ENCODE results near the gene STK17B.

The STK17B gene

DNA sequence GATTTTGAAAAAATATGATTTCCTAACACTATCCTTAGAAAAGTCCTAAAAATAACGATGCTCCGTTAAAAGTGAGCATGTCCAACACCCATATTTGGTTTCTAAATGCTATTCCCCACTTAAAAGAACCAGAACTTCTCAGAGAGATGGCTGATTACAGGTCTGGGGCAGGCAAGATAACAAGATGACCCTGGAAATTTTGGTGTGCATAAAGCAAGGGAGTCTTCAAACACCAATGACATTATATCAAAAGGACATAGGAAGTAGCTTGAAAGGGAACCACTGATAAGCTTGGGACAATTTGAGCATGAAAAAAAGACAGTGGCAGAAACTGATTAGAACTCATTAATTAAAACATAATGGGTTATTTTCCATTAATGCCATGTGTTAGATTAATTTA lies 17.9 kb downstream of the STK17B start:
- no CpG with 5 or more reads among the region's 2 CpGs for WGBS, 2 donors (ENCODE audit: extremely low coverage in 2 of 2, insufficient read length in 2 of 2, insufficient replicate concordance in 1 of 2)
- Histone ChIP-seq H3K9ac (ENCODE audit: low read depth, low read length, poor library complexity) (no peak overlapping the region), H3K79me1 (ENCODE audit: low read depth, low read length) (no peaks in the 10 kb centered on the region), H3K18ac (ENCODE audit: low read length) (no peak overlapping the region), H3K23ac (ENCODE audit: low read depth, low read length, poor library complexity) (no peak overlapping the region), H3K4me3 (ENCODE audit: low read length in 2 of 2) (no peak overlapping the region), H2BK120ac (ENCODE audit: low read depth, low read length) (no peak overlapping the region), H2BK12ac (ENCODE audit: low read length) (no peak overlapping the region), H2AFZ (ENCODE audit: low read length) (no peak overlapping the region), H2AK5ac (ENCODE audit: low read depth, low read length) (no peak overlapping the region), H3K4ac (ENCODE audit: low read length) (no peak overlapping the region), H3K14ac (ENCODE audit: low read length) (no peak overlapping the region), H3K4me2 (ENCODE audit: insufficient read depth, low read length, poor library complexity, severe bottlenecking) (no peak overlapping the region), H4K8ac (ENCODE audit: low read depth, low read length) (no peak overlapping the region), H3K9me3 (replicated peaks in 1 of 2; ENCODE audit: control insufficient read depth in 2 of 2, insufficient read depth in 1 of 2, low read depth in 1 of 2, low read length in 2 of 2) (no peaks in the 10 kb centered on the region), H3K36me3 (replicated peaks in 1 of 2; ENCODE audit: control insufficient read depth in 2 of 2, insufficient read depth in 2 of 2, low read length in 2 of 2) (peaks cover 0 to 41% of the 10 kb centered on the region in 2 donors), H3K27me3 (ENCODE audit: control insufficient read depth in 3 of 3, insufficient read depth in 3 of 3, low read depth in 1 of 3, low read length in 3 of 3) (no peaks in the 10 kb centered on the region), H3K4me1 (ENCODE audit: control insufficient read depth in 2 of 2, insufficient read depth in 1 of 2, low read depth in 1 of 2, low read length in 2 of 2) (no peaks in the 10 kb centered on the region), H4K91ac (ENCODE audit: low read depth, low read length, poor library complexity) (no peak overlapping the region), H2BK5ac (ENCODE audit: low read length) (no peak overlapping the region), H2BK15ac (ENCODE audit: low read length) (no peak overlapping the region), H3K27ac (replicated peaks; ENCODE audit: low read length) (no peak overlapping the region)
- no peak for DNase-seq (ENCODE audit: low spot score)

DNA sequence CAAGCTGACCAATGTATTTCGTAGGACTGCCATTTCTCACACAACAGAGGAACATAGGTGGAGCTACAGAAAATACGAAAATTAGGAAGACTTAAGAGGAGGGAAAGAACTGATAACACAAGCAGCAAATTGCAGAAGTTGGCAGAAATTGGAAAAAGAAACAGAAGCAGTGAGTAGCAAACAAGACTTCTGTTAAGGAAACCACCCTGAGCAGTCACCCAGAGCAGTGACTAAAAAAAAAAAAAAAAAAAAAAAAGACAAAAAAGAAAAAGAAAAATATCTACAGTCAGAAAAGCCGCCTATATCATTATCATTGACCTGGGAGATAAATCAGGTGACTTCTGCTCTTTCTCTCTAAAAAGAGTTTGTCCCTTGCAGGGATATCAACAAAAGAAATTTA lies 21.4 kb downstream of the STK17B start:
- no peak overlapping the region for H3K4ac ChIP-seq (ENCODE audit: low read length)
- H3K14ac ChIP-seq (ENCODE audit: low read length), result no peak overlapping the region
- H3K9me3 ChIP-seq (replicated peaks in 1 of 2; ENCODE audit: control insufficient read depth in 2 of 2, insufficient read depth in 1 of 2, low read depth in 1 of 2, low read length in 2 of 2), result no peaks in the 10 kb centered on the region
- no peak for DNase-seq (ENCODE audit: low spot score)
- peaks cover 2 to 39% of the 10 kb centered on the region in 2 donors for H3K36me3 ChIP-seq (replicated peaks in 1 of 2; ENCODE audit: control insufficient read depth in 2 of 2, insufficient read depth in 2 of 2, low read length in 2 of 2)
- H2BK15ac ChIP-seq (ENCODE audit: low read length), result no peak overlapping the region
- no peak overlapping the region for H2BK5ac ChIP-seq (ENCODE audit: low read length)
- H2BK120ac ChIP-seq (ENCODE audit: low read depth, low read length), result no peak overlapping the region
- H2BK12ac ChIP-seq (ENCODE audit: low read length), result no peak overlapping the region
- no CpG with 5 or more reads among the region's 3 CpGs for WGBS, 2 donors (ENCODE audit: extremely low coverage in 2 of 2, insufficient read length in 2 of 2, insufficient replicate concordance in 1 of 2)
- no peaks in the 10 kb centered on the region for H3K4me1 ChIP-seq (ENCODE audit: control insufficient read depth in 2 of 2, insufficient read depth in 1 of 2, low read depth in 1 of 2, low read length in 2 of 2)
- H3K23ac ChIP-seq (ENCODE audit: low read depth, low read length, poor library complexity), result no peak overlapping the region
- H4K91ac ChIP-seq (ENCODE audit: low read depth, low read length, poor library complexity), result no peak overlapping the region
- no peak overlapping the region for H3K27ac ChIP-seq (replicated peaks; ENCODE audit: low read length)
- H3K4me2 ChIP-seq (ENCODE audit: insufficient read depth, low read length, poor library complexity, severe bottlenecking), result no peak overlapping the region
- H3K9ac ChIP-seq (ENCODE audit: low read depth, low read length, poor library complexity), result no peak overlapping the region
- no peak overlapping the region for H3K18ac ChIP-seq (ENCODE audit: low read length)
- no peak overlapping the region for H2AK5ac ChIP-seq (ENCODE audit: low read depth, low read length)
- H2AFZ ChIP-seq (ENCODE audit: low read length), result no peak overlapping the region
- H3K4me3 ChIP-seq (ENCODE audit: low read length in 2 of 2), result no peak overlapping the region
- H4K8ac ChIP-seq (ENCODE audit: low read depth, low read length), result no peak overlapping the region
- no peaks in the 10 kb centered on the region for H3K79me1 ChIP-seq (ENCODE audit: low read depth, low read length)
- no peaks in the 10 kb centered on the region for H3K27me3 ChIP-seq (ENCODE audit: control insufficient read depth in 3 of 3, insufficient read depth in 3 of 3, low read depth in 1 of 3, low read length in 3 of 3)

DNA sequence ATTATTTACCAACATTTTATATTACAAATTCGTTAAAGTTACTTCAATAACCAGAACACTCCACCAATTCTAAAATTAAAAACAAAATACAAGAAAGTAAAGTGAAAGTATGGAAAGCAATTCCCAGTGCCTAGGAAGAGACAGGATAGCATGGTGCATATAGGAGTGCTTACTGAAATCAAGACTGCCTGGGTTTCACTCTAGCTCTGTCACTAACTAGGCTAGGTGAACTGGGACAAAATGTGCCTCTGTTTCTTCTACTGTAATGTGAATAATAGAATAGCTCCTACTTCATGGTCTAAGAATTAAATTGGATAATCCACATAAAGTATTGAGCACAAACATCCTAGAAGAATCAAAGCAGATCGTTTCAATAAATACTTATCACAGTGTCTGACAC lies 22.6 kb downstream of the STK17B start:
- no peak overlapping the region for H3K23ac ChIP-seq (ENCODE audit: low read depth, low read length, poor library complexity)
- H3K4ac ChIP-seq (ENCODE audit: low read length), result no peak overlapping the region
- WGBS, 2 donors (ENCODE audit: extremely low coverage in 2 of 2, insufficient read length in 2 of 2, insufficient replicate concordance in 1 of 2), result 100% methylated on average over 1 of the region's 2 CpGs; no CpG with 5 or more reads in 1 of the 2 donors
- H3K4me1 ChIP-seq (ENCODE audit: control insufficient read depth in 2 of 2, insufficient read depth in 1 of 2, low read depth in 1 of 2, low read length in 2 of 2), result no peaks in the 10 kb centered on the region
- H4K91ac ChIP-seq (ENCODE audit: low read depth, low read length, poor library complexity), result no peak overlapping the region
- no peak overlapping the region for H2BK12ac ChIP-seq (ENCODE audit: low read length)
- H3K27me3 ChIP-seq (ENCODE audit: control insufficient read depth in 3 of 3, insufficient read depth in 3 of 3, low read depth in 1 of 3, low read length in 3 of 3), result no peaks in the 10 kb centered on the region
- no peaks in the 10 kb centered on the region for H3K9me3 ChIP-seq (replicated peaks in 1 of 2; ENCODE audit: control insufficient read depth in 2 of 2, insufficient read depth in 1 of 2, low read depth in 1 of 2, low read length in 2 of 2)
- H3K79me1 ChIP-seq (ENCODE audit: low read depth, low read length), result no peaks in the 10 kb centered on the region
- H2BK5ac ChIP-seq (ENCODE audit: low read length), result no peak overlapping the region
- no peak overlapping the region for H3K9ac ChIP-seq (ENCODE audit: low read depth, low read length, poor library complexity)
- no peak overlapping the region for H3K4me3 ChIP-seq (ENCODE audit: low read length in 2 of 2)
- H2BK120ac ChIP-seq (ENCODE audit: low read depth, low read length), result no peak overlapping the region
- H3K14ac ChIP-seq (ENCODE audit: low read length), result no peak overlapping the region
- no peak overlapping the region for H3K27ac ChIP-seq (replicated peaks; ENCODE audit: low read length)
- no peak overlapping the region for H3K4me2 ChIP-seq (ENCODE audit: insufficient read depth, low read length, poor library complexity, severe bottlenecking)
- no peak overlapping the region for H2BK15ac ChIP-seq (ENCODE audit: low read length)
- DNase-seq (ENCODE audit: low spot score), result no peak
- no peak overlapping the region for H4K8ac ChIP-seq (ENCODE audit: low read depth, low read length)
- peaks cover 2 to 29% of the 10 kb centered on the region in 2 donors for H3K36me3 ChIP-seq (replicated peaks in 1 of 2; ENCODE audit: control insufficient read depth in 2 of 2, insufficient read depth in 2 of 2, low read length in 2 of 2)
- no peak overlapping the region for H2AK5ac ChIP-seq (ENCODE audit: low read depth, low read length)
- H3K18ac ChIP-seq (ENCODE audit: low read length), result no peak overlapping the region
- no peak overlapping the region for H2AFZ ChIP-seq (ENCODE audit: low read length)

DNA sequence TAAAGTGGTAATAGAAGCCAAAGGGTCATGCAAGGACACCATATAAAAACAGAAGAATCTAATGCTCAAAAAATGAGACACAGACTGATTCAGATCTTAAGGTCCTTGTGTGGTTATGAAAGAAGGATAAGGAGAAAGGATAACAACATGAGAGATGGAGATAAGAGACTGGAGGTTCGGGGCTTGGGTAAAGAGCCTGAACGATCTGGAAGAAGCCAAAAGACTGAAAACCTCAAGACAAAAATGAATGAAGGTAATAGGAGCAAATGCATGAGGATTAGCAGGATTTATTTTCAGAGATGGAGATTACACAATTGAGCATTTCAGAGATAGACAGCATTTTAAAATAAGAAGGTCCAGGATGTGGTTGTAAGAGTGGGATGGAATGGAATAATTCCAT lies 26.1 kb downstream of the STK17B start:
- no peaks in the 10 kb centered on the region for H3K79me1 ChIP-seq (ENCODE audit: low read depth, low read length)
- H2AK5ac ChIP-seq (ENCODE audit: low read depth, low read length), result no peak overlapping the region
- H3K18ac ChIP-seq (ENCODE audit: low read length), result no peak overlapping the region
- no peak overlapping the region for H3K9ac ChIP-seq (ENCODE audit: low read depth, low read length, poor library complexity)
- H3K4me2 ChIP-seq (ENCODE audit: insufficient read depth, low read length, poor library complexity, severe bottlenecking), result no peak overlapping the region
- H2BK15ac ChIP-seq (ENCODE audit: low read length), result no peak overlapping the region
- H3K27ac ChIP-seq (replicated peaks; ENCODE audit: low read length), result no peak overlapping the region
- DNase-seq (ENCODE audit: low spot score), result no peak
- no peaks in the 10 kb centered on the region for H3K27me3 ChIP-seq (ENCODE audit: control insufficient read depth in 3 of 3, insufficient read depth in 3 of 3, low read depth in 1 of 3, low read length in 3 of 3)
- no peaks in the 10 kb centered on the region for H3K9me3 ChIP-seq (replicated peaks in 1 of 2; ENCODE audit: control insufficient read depth in 2 of 2, insufficient read depth in 1 of 2, low read depth in 1 of 2, low read length in 2 of 2)
- no peaks in the 10 kb centered on the region for H3K4me1 ChIP-seq (ENCODE audit: control insufficient read depth in 2 of 2, insufficient read depth in 1 of 2, low read depth in 1 of 2, low read length in 2 of 2)
- no peak overlapping the region for H4K8ac ChIP-seq (ENCODE audit: low read depth, low read length)
- H3K14ac ChIP-seq (ENCODE audit: low read length), result no peak overlapping the region
- H2AFZ ChIP-seq (ENCODE audit: low read length), result no peak overlapping the region
- H3K4me3 ChIP-seq (ENCODE audit: low read length in 2 of 2), result no peak overlapping the region
- peaks cover 2 to 42% of the 10 kb centered on the region in 2 donors for H3K36me3 ChIP-seq (replicated peaks in 1 of 2; ENCODE audit: control insufficient read depth in 2 of 2, insufficient read depth in 2 of 2, low read length in 2 of 2)
- no CpG with 5 or more reads among the region's 2 CpGs for WGBS, 2 donors (ENCODE audit: extremely low coverage in 2 of 2, insufficient read length in 2 of 2, insufficient replicate concordance in 1 of 2)
- no peak overlapping the region for H4K91ac ChIP-seq (ENCODE audit: low read depth, low read length, poor library complexity)
- no peak overlapping the region for H2BK12ac ChIP-seq (ENCODE audit: low read length)
- H2BK120ac ChIP-seq (ENCODE audit: low read depth, low read length), result no peak overlapping the region
- no peak overlapping the region for H2BK5ac ChIP-seq (ENCODE audit: low read length)
- no peak overlapping the region for H3K4ac ChIP-seq (ENCODE audit: low read length)
- no peak overlapping the region for H3K23ac ChIP-seq (ENCODE audit: low read depth, low read length, poor library complexity)
